Psoas muscle (tissue), 8 donors: ENCODE data around the gene SYK. TPM values are rescaled to one million over a fixed set of nuclear protein-coding genes. Genes with fewer than 3 reads are reported as not detected.

Experiments
- ATAC-seq, 4 donors: fragments of 200-7000 bp; cut with Tn5 transposase; one replicate each; pipeline ENCODE4 v1.9.1; 2020; ENCODE audit warnings: moderate library complexity in 3 of 4, mild to moderate bottlenecking in 2 of 4
- DNase-seq, 2 donors: peaks; one replicate each; pipeline ENCODE4 v3.0.0-alpha.2; 2020
- H3K27ac ChIP-seq: fragments of 200-600 bp; one replicate; pipeline ENCODE4 v1.8.0; 2022
- H3K27me3 ChIP-seq, 3 donors: fragments of 200-600 bp in 1 of 3; one replicate each; pipeline versions ENCODE4 v1.6.1 to v1.8.0; 2013 to 2022; ENCODE audit warnings: low read length in 2 of 3, mild to moderate bottlenecking in 2 of 3, moderate library complexity in 1 of 3; ENCODE audit not compliant: insufficient read depth in 3 of 3
- H3K36me3 ChIP-seq, 2 donors: fragments of 200-600 bp in 1 of 2; one replicate each; pipeline versions ENCODE4 v1.6.1 to v1.8.0; 2013 to 2022; ENCODE audit warnings: low read depth in 1 of 2, mild to moderate bottlenecking in 1 of 2, moderate library complexity in 1 of 2; ENCODE audit not compliant: insufficient read depth in 1 of 2
- H3K4me1 ChIP-seq: fragments of 200-600 bp; one replicate; pipeline ENCODE4 v1.8.0; 2022
- H3K4me3 ChIP-seq: fragments of 200-600 bp; one replicate; pipeline ENCODE4 v1.8.0; 2022; ENCODE audit warnings: mild to moderate bottlenecking
- H3K9me3 ChIP-seq: fragments of 200-600 bp; one replicate; pipeline ENCODE4 v1.8.0; 2022
- WGBS, 3 donors: extraction: QIAGEN DNeasy Blood & Tissue Kit; methylation state at CpG; one replicate each; pipeline versions ENCODE4 v1.1.6 to v1.1.7; 2013; 5-methylcytosine and 5-hydroxymethylcytosine counted together
- intact Hi-C, 2 donors: fragments of 100-400 bp; cut with DNase I; formaldehyde crosslinking; loops; one replicate each; pipeline versions ENCODE4 v1.11.0 to v1.14.2; 2022
- polyA plus RNA-seq, 3 donors: library from polyadenylated mRNA; stranded (reverse); fragments of 200-250 nt; gene quantifications; one replicate each; pipeline ENCODE4 v1.2.3, GENCODE V29; 2013
- total RNA-seq, 4 donors: library from RNA; stranded (reverse); fragmentation: NEBNext Ultra II Directional in 2 of 4; extraction: Animal tissue kit (Norgen Biotek cat#: 25700) in 2 of 4; gene quantifications; one replicate each; pipeline versions ENCODE4 v1.2.1 to v1.2.4, GENCODE V29; 2021 to 2023
- TF ChIP-seq, protein P1 (sequence below): fragments of 200-600 bp; IDR thresholded peaks from one replicate; pipeline ENCODE4 v1.8.0; 2022; ENCODE audit warnings: antibody characterized with exemption
- donor health status: healthy with polysubstance abuse.
- donor health status: DM: no; HTN: no; CAD: no; lungs with moderate emphysema.
- donor health status: Bipolar disorder and iron deficiency.
- donor health status: healthy.
- donor health status: DM: yes; HTN: yes; CAD: no.
- donor health status: DM: no; HTN: no; CAD: no.
- donor health status: DM: no; HTN: no; CAD: no.
- donor health status: DM: yes; HTN: yes; CAD: no.

SYK gene
- total and polyA plus RNA-seq, 7 donors = 0.40 to 2.8 (median 1.4) TPM

DNA sequence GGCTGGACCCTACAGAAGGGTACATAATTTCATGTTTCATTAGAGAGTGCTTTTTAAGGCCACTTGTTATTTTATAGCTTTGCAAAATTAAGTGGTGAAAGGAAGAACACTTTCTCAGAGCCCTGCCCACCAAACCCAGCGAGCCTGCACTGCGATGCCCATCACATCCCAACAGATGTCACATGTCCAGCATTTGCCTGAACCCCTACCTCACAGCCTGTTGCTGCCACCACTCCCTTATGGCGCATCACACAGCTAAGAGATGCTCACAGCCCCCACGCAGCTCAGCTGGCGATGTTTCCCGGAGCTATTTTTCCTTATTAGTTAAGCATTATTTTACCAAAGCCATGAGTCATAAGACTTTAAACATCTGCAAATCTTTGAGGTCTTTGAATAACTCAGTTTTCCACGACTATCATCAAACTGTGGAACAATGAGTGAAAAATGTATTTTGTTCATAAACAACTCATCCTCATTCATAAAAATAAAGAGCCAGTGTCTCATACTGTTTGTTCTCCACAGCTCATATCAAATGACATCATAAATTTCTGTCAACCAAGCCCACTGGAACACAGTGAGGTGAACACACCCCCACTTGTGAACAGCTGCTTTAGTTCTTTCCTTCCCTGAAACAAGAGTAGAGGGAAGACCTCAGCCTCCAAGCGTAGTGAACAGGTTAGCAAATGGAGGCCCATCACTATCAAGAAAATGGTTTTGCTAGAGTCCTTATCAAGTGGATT lies 104.9 kb downstream of the SYK start:
- TF ChIP-seq, protein P1, sequence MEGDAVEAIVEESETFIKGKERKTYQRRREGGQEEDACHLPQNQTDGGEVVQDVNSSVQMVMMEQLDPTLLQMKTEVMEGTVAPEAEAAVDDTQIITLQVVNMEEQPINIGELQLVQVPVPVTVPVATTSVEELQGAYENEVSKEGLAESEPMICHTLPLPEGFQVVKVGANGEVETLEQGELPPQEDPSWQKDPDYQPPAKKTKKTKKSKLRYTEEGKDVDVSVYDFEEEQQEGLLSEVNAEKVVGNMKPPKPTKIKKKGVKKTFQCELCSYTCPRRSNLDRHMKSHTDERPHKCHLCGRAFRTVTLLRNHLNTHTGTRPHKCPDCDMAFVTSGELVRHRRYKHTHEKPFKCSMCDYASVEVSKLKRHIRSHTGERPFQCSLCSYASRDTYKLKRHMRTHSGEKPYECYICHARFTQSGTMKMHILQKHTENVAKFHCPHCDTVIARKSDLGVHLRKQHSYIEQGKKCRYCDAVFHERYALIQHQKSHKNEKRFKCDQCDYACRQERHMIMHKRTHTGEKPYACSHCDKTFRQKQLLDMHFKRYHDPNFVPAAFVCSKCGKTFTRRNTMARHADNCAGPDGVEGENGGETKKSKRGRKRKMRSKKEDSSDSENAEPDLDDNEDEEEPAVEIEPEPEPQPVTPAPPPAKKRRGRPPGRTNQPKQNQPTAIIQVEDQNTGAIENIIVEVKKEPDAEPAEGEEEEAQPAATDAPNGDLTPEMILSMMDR = no peak
- Histone ChIP-seq H3K27ac (no peak overlapping the region), H3K9me3 (no peaks in the 10 kb centered on the region), H3K27me3 (no peaks in the 10 kb centered on the region), H3K4me1 (no peaks in the 10 kb centered on the region), H3K36me3 (no peaks in the 10 kb centered on the region), H3K4me3 (no peak overlapping the region)
- DNase-seq (no peak), ATAC-seq (no peak)
- intact Hi-C loops = no loop called here
- 62 to 74% (median 73%) methylated on average over 8 of the region's 8 CpGs for WGBS, 3 donors

DNA sequence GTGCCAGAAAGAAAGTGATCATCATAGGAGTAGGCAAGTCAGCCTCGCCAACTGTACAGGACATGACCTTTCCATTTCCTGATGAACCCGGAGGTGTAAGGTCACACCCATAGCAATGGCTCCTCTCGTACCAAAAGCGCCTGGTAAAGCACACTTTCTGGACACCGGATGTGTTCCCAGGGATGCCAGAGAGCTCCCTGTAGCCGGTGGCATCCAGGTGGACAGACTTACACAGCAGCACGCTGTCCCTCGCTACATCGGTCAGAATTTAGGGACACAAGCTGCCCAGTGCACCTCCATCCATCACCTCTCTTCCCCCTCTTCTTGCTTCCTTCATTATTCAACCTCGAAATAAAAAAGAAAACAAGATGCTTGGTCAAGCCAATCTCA lies 105.4 kb downstream of the SYK start:
- Histone ChIP-seq H3K27me3 (no peaks in the 10 kb centered on the region), H3K9me3 (no peaks in the 10 kb centered on the region), H3K27ac (no peak overlapping the region), H3K4me1 (no peaks in the 10 kb centered on the region), H3K36me3 (no peaks in the 10 kb centered on the region), H3K4me3 (no peak overlapping the region)
- DNase-seq (no peak), ATAC-seq (no peak)
- TF ChIP-seq, protein P1 = no peak
- 80 to 89% (median 85%) methylated on average over 10 of the region's 10 CpGs for WGBS, 3 donors
- intact Hi-C loops = no loop called here

DNA sequence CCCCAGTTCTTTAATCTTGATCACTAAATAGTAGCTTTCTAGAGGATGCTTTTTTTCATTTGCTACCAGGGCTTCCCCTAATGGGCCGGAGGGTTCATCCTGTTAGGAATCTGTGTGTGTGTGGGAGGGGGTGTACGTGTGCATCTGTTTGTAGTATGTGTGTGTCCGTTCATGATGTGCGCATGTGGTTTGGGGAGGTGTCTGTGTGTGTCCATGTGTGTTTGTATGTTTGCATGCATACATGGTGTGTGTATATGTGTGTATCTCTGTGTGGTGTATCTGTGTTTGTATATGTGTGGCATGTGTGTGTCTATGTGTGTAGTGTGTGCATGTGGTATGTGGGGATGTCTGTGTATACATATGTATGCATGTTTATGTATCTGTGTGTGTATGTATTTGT lies 106.2 kb downstream of the SYK start:
- 87 to 95% (median 90%) methylated on average over 4 of the region's 4 CpGs for WGBS, 3 donors
- TF ChIP-seq, protein P1 = no peak
- no peak for DNase-seq
- Histone ChIP-seq H3K4me1 (no peaks in the 10 kb centered on the region), H3K36me3 (no peaks in the 10 kb centered on the region), H3K27me3 (no peaks in the 10 kb centered on the region), H3K4me3 (no peak overlapping the region), H3K9me3 (no peaks in the 10 kb centered on the region), H3K27ac (no peak overlapping the region)
- no peak for ATAC-seq
- intact Hi-C loops = no loop called here

DNA sequence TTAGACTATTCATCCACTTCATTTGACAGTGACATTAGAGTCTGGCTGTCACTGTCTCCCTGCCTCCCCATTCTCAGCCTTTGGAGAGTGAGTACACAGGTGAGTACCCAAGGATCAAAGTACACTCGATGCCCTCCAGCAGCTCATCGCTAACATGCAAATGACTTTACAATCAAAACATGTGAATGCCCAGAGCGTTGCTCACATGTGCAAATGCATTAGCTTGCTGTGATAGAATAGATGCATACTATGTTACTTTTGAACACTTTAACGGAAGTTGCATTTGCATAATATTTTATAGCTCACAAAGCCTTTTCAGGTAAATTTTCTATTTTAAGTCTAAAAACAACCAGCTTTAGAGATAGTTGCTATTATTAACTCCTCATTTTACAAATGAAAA lies 107.6 kb downstream of the SYK start:
- 92 to 95% (median 95%) methylated on average over 4 of the region's 4 CpGs for WGBS, 3 donors
- TF ChIP-seq, protein P1 = no peak
- DNase-seq (no peak), ATAC-seq (no peak)
- no peaks in the 10 kb centered on the region for H3K27me3 ChIP-seq
- H3K27ac ChIP-seq = no peak overlapping the region
- H3K4me1 ChIP-seq = no peaks in the 10 kb centered on the region
- H3K9me3 ChIP-seq = no peaks in the 10 kb centered on the region
- no peaks in the 10 kb centered on the region for H3K36me3 ChIP-seq
- intact Hi-C loops = no loop called here
- H3K4me3 ChIP-seq = no peak overlapping the region
